Stimulated activated CD4-positive, alpha-beta T cell treated with anti-CD3 and anti-CD28 coated beads, Interleukin-15, amount 100 ng/mL, for 48 hours (primary cell): ENCODE data around the gene MAPK8.

Experiments used
- DNase-seq, 2 donors: peaks; one replicate each; pipeline ENCODE4 v3.0.0-alpha.2; 2020; ENCODE audit warnings: low read depth in 2 of 2

MAPK8 gene

GRCh38 chr10:48292616-48293015 lies 13.9 kb upstream of the MAPK8 start:
- DNase-seq, result no peak

DNA sequence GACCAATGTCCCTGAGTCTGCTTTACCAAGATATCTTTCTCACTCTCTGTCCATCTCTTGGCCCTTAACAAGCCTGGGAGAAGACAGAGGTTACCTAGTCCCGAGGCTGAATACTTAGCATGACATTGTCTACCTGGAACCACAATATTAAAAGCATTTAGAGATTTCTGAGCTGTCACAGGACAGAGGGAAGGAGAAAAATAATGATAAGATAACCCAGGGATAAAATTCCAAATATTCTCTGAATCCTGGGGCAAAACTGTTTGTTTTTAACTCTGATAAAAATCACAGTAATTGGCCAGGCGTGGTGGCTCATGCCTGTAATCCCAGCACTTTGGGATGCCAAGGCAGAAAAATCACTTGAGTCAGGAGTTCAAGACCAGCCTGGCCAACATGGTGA lies 12.0 kb upstream of the MAPK8 start:
- DNase-seq, result no peak

DNA sequence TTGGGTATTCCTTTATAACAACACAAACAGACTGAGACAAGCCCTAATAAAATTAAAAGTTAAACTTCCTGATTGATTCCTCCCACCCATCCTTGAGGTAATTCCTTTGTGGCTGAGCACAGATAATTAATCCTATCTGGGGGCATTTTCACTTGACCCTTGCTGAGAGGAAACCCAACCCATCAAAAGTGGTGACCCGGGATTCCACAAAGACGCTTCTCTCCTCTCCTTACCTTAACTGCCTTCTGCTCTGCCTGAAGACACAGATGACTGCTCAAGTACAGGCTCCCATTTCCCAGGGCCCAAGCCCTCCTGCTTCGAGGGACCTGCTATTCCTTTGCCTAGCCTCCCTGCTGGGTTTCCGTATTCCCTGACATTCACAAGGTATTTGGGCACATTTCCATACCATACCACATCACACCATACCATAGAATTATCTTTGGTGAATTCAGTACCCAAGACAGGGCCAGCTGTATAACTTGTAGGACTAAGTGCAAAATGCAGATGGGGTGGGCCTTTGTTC lies 9.8 kb upstream of the MAPK8 start:
- no peak for DNase-seq

- DNase-seq, result no peak
Measured at GRCh38 chr10:48299066-48299465, 7.4 kb upstream of the MAPK8 start.

GRCh38 chr10:48299692-48300091 lies 6.8 kb upstream of the MAPK8 start:
- no peak for DNase-seq

- DNase-seq, result no peak
Measured at GRCh38 chr10:48300556-48300955, 5.9 kb upstream of the MAPK8 start.

DNA sequence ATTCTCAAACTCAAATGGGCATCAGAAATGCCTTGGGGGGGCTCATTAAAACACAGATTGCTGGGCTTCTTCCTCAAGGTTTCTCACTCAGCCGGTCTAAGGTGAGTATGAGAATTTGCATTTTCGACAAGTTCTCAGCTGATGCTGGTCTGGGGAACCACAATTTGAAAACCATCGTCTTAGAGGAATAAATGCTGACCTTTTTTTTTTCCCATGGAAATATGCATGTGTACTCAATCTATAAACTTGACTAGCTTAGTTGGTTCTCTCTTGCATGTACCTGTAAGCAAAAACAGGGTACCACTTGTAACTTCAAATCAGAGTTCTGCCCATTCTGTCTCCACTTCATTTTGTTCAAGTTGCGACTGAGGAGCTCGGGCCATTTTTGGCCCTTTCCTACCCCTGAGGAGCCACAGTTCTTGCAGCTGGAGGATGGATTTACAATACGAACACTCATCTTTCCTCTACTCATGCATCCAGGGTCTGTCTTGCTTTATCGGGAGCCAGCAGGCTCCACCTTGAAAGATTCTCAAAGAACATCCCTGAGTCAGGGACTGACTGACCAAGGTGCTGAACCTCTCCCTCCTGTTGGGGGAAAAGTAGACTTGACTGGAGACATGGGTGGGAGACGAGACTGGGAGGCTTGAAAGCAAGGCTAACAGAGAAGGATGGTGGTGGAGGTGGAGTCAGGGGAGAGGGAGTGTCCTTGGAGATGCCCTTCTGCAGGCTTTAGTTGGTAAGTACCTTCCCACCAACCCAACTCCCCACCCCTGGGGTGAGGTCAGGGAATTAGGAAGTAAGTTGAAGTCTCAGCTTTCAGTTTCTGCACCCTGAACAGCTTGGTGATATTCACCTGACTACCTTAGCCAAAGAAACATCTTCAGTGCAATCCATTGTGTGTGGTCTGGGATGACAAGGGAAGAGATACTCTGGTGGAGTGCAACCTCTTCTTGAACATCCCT lies 3.7 kb upstream of the MAPK8 start:
- no peak for DNase-seq

- DNase-seq, result no peak
Measured at GRCh38 chr10:48305905-48306264, 592 bp upstream of the MAPK8 start.

GRCh38 chr10:48306870-48307710 lies 613 bp downstream of the MAPK8 start:
- DNase-seq, result peak in 1 of 2 donors; percentile 33

DNA sequence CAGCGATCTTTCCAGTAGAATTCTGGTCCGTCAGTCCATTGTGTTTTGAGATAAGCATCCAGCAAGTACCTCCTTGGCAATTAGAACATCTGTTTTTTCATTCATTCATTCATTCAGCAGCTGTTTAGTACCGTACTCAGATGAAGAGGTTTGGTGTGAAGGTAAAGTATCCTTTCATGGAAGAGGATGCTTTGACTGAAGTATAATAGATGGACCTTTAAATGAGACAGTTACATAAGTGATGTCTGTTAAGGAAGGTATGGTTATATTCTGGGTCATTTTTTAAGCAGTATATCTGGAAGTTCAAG lies 1.2 kb downstream of the MAPK8 start:
- no peak for DNase-seq

- DNase-seq, result no peak
Measured at GRCh38 chr10:48309711-48310226, 3.3 kb downstream of the MAPK8 start.

DNA sequence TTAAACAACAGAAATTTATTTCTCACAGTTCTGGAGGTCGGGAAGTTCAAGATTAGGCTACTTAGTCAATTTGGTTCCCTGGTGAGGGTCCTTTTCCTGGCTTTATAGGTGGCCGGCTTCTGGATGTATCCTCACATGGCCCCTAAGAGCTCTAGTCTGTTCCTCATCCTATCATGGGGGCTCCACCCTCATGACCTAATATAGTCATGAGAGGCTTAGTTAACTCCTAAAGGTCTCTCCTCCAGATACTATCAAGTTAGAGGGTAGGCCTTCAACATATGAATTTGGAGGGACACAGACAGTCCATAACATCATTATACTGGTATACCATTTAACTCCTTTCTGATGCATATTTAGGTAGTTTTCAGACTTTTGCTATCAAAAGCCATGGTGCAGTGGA lies 7.6 kb downstream of the MAPK8 start:
- no peak for DNase-seq

DNA sequence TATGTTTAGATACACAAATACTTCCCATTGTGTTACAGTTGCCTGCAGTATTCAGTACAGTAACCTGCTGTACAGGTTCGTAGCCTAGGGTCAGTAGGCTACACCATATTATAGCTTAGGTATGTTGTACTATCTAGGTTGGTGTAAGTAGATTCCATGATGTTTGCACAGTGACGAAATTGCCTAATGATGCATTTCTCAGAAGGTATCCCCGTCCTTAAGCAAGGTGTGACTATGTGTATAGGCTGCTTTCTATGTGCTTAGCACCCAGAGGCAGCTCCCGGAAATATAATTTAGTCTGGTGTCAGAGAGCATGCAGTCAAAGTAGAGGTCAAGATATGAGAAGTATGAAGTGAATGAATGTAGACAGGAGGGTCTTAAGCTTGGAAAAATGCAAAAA lies 9.8 kb downstream of the MAPK8 start:
- DNase-seq, result no peak

GRCh38 chr10:48317321-48317990 lies 11.0 kb downstream of the MAPK8 start:
- no peak for DNase-seq

- DNase-seq, result no peak
Measured at GRCh38 chr10:48322017-48322416, 15.5 kb downstream of the MAPK8 start.

GRCh38 chr10:48324580-48324979 lies 18.1 kb downstream of the MAPK8 start:
- no peak for DNase-seq

GRCh38 chr10:48330269-48330668 lies 23.8 kb downstream of the MAPK8 start:
- no peak for DNase-seq

DNA sequence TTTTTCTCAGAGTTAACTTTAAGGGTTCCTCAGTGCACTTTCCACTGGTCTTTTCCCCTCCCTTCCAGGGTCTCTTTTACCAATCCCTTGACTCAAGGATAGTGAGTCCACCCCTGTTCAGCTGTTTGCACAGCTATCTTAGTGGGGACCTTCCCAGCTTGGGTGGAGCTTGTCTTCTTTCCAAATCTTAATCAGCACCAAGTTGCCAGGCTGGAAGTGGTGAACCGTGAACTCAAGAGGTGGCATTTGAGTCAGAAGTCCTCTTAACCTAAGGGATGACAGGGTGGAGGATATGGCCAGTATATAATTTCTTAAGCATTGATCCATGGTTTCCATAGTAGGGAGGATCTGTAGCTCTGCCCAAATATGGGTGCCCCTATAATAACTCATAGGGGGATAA lies 25.0 kb downstream of the MAPK8 start:
- DNase-seq, result no peak

DNA sequence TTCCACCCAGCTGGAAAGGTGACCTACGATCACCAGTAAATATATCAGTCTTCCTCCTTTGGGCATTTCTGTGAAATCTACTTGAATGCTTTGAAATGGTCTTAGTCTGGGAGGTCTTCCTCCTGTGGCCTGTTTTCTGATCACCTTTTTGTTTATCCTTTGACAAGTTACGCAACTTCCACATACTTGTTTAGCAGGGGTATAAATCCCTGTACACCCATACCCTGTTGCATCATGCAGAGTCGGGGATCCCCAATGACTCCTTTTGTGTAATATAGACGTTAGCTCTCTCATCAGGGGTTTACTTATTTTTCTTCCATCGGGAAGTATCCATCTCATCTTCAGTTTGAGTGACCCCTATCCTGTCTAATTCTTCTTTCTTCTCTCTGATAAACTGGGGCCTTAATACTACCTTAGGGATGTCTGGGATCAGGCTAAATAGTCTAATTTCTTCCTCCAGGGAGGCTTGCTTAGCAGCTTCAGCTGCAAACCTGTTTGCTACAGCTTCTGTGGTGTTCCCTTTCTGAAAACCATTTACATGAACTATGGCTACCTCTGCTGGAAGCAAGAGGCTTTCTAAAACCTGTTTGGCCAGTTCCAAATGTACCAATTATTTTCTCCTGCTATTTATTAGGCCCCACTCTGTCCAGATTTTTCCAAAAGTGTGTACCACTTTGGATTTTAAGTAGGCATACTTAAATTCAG lies 25.8 kb downstream of the MAPK8 start:
- no peak for DNase-seq

- no peak for DNase-seq
Measured at GRCh38 chr10:48332871-48333216, 26.4 kb downstream of the MAPK8 start.

DNA sequence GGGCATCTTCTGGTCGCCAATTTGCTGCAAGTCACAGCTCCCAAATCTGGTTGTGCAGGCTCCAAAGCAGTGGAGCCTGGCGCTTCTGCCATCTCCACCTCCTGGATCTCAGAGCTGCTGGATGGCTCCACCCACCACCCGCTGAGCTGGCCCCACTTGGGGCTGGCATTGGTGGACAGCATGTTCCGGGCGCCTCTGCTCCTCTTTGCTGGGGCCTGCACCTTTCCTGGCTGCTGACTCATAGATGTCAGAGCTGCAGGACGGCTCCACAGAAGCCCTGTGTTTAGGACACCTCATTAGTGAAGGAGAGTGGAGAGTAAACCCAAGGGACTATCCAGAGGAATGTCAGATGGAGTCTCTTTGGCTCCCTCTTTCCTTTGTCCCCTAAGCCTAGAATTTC lies 27.4 kb downstream of the MAPK8 start:
- no peak for DNase-seq

- DNase-seq, result no peak
Measured at GRCh38 chr10:48335788-48336187, 29.3 kb downstream of the MAPK8 start.
